ENCODE results near the gene ERICH2.

The ERICH2 gene

DNA sequence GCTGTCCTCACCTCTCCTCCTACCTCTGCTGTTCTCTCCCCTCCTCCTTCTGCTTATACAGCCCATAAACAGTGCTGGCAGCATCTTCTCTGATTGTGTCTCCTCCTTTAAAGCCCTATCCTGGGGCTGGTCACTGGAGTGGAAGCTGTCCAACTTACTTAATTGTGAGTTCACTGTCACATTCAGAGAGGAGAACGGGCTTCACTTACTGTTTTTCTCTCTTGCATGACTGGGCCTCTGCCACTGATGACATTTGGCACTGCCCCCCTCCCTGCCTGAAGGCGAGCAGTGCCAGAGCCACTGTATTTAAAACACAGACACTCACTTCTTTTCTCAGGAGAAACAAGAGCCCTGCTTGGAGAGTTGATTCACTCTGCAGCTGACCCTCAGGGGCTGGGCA is 58.9 kb downstream of the ERICH2 start:
- TF ChIP-seq, protein P1, sequence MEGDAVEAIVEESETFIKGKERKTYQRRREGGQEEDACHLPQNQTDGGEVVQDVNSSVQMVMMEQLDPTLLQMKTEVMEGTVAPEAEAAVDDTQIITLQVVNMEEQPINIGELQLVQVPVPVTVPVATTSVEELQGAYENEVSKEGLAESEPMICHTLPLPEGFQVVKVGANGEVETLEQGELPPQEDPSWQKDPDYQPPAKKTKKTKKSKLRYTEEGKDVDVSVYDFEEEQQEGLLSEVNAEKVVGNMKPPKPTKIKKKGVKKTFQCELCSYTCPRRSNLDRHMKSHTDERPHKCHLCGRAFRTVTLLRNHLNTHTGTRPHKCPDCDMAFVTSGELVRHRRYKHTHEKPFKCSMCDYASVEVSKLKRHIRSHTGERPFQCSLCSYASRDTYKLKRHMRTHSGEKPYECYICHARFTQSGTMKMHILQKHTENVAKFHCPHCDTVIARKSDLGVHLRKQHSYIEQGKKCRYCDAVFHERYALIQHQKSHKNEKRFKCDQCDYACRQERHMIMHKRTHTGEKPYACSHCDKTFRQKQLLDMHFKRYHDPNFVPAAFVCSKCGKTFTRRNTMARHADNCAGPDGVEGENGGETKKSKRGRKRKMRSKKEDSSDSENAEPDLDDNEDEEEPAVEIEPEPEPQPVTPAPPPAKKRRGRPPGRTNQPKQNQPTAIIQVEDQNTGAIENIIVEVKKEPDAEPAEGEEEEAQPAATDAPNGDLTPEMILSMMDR (IDR thresholded peaks at IDR 0.05; ENCODE audit: low read depth, low read length, missing control alignments) = no peak
- in situ Hi-C loops (cut with HindIII; ENCODE audit: low sequenced_read_pairs) = no loop called here

DNA sequence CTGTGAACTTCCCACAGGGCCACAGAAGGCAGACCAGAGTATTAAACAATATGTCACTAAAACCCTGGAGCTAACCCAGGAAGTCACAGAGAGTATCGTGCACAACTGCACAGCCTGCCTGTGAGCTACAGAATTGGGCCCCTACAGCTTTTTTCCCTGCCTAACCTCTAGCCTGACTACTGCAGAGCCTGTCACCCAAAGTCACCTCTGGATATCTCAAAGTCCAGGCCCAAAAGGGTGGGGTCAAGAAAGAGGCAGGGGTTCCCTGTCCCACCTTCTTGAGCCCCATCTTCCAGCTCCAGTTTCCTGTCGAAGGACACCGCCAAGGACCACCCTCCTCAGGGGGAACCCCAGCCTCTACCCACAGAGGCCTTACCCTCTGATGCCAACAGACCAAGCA is 60.0 kb downstream of the ERICH2 start:
- in situ Hi-C loops (cut with HindIII; ENCODE audit: low sequenced_read_pairs) = no loop called here
- TF ChIP-seq, protein P1 (IDR thresholded peaks at IDR 0.05; ENCODE audit: low read depth, low read length, missing control alignments) = no peak
- DNase-seq (ENCODE audit: low read depth) = no peak
- no peak overlapping the region for H3K4me3 ChIP-seq (ENCODE audit: low read depth, low read length)

More for the DNA sequence above, 58.9 kb downstream of the ERICH2 start:
- no peak overlapping the region for H3K4me3 ChIP-seq (ENCODE audit: low read depth, low read length)
- no peak for DNase-seq (ENCODE audit: low read depth)

DNA sequence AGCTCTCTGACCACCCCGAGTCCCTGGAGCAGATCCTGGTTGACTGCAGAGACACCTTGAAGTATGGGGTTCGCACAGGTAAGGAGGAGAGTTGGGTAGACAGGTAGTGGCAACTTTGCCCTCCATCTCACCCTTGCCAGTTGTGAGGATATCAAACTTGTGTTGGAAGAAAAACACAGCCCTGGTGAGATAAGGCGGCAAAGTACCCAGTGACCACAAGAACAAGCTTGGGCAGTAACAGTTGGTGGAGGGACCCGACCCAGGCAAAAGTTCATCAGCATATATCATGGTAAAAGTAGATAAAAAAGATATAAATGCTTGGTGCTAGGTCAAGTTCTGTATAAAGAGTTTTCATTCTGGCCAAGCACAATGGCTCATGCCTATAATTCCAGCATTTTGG is 60.9 kb downstream of the ERICH2 start:
- H3K4me3 ChIP-seq (ENCODE audit: low read depth, low read length) = no peak overlapping the region
- DNase-seq (ENCODE audit: low read depth) = no peak
- in situ Hi-C loops (cut with HindIII; ENCODE audit: low sequenced_read_pairs) = no loop called here
- TF ChIP-seq, protein P1 (IDR thresholded peaks at IDR 0.05; ENCODE audit: low read depth, low read length, missing control alignments) = no peak

DNA sequence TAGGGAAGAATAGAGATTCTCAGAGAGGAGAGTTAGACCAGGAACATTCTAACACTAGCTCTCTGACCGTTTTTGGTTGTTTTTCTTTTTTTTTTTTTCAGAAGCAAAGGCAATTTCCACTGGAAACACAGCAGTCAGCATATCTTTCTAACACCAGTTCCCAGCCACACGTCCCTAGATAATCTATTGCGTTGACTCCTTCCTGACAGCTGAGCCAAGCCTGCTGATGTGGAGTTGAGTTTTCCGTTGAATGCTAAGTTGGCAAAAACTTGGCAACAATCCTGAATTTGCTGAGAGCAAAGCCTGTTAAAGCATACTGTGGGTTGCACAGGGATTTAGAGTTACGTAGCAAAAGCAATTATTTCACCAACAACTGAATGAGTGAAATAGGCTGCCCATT is 65.8 kb downstream of the ERICH2 start:
- no peak for DNase-seq (ENCODE audit: low read depth)
- H3K4me3 ChIP-seq (ENCODE audit: low read depth, low read length) = no peak overlapping the region
- TF ChIP-seq, protein P1 (IDR thresholded peaks at IDR 0.05; ENCODE audit: low read depth, low read length, missing control alignments) = no peak
- in situ Hi-C loops (cut with HindIII; ENCODE audit: low sequenced_read_pairs) = no loop called here

DNA sequence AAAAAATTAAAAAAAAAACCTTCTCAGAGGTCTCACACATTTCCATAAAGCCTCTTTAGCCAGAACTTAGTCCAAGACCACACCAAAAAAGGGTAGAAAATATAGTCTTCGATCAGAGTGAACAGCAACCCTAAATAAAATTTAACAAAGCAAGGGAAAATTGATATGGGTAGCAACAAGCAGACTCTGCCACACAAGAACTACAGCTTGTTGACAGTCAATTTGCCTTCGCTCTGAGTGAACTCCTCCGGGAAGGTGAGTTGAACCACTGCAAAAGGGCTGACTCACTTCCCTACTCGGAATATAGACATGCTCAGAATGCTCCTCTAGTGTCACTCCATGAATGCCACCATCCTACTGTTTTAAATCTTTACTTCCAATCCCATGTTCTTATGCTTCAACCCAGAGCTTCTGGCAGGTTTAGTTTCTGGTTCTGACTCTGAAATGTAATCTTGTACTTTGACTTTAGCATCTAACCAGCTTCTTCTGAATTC is 70.6 kb downstream of the ERICH2 start:
- H3K4me3 ChIP-seq (ENCODE audit: low read depth, low read length) = no peak overlapping the region
- in situ Hi-C loops (cut with HindIII; ENCODE audit: low sequenced_read_pairs) = no loop called here
- TF ChIP-seq, protein P1 (IDR thresholded peaks at IDR 0.05; ENCODE audit: low read depth, low read length, missing control alignments) = no peak
- no peak for DNase-seq (ENCODE audit: low read depth)

DNA sequence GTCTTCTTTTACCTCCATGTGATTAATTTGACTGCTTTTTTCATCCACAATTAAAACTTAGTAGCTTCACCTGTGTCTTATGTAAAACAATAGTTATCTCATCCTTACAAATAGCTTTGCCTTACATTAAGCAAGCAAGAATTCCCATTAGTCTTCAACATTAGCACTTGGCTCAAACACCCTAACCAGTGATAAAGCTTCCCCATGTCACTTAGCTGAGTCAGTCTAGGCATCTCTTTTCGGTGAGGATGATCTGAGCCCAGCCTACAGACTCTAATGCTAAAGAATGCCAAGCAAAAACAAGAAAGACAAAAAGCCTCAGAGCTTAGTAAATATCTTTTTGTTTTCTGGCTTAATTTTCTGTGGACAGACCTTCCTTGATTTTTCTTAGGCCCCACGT is 72.6 kb downstream of the ERICH2 start:
- H3K4me3 ChIP-seq (ENCODE audit: low read depth, low read length) = no peak overlapping the region
- DNase-seq (ENCODE audit: low read depth) = no peak
- TF ChIP-seq, protein P1 (IDR thresholded peaks at IDR 0.05; ENCODE audit: low read depth, low read length, missing control alignments) = no peak
- in situ Hi-C loops (cut with HindIII; ENCODE audit: low sequenced_read_pairs) = no loop called here

DNA sequence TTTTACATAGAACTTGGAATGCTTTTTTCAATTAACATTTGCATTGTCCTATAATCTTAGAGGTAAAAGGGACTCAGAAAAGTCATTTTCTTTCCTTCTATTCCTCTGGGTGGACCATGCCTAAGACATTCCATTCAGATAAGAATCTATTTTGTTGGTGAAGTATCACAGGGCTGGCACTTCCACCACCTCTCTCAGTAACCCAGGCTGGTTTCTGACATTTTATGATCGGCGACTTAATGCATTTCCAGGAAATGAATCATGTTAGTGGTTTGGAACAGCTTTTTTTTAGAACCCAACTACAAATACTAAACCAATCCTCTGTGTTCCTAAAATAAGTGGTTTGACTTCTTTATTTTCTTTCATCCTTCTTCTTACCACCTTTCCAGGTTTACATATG is 73.5 kb downstream of the ERICH2 start:
- in situ Hi-C loops (cut with HindIII; ENCODE audit: low sequenced_read_pairs) = no loop called here
- peak; percentile 34 for DNase-seq (ENCODE audit: low read depth)
- no peak overlapping the region for H3K4me3 ChIP-seq (ENCODE audit: low read depth, low read length)

More for the DNA sequence above, 73.5 kb downstream of the ERICH2 start:
- TF ChIP-seq, protein P1 (IDR thresholded peaks at IDR 0.05; ENCODE audit: low read depth, low read length, missing control alignments) = no peak
